Panc1 (cell line): ENCODE data around the gene BAG1. TPM values are rescaled to one million over a fixed set of nuclear protein-coding genes. Genes with fewer than 3 reads are reported as not detected.

Experiments used
- ATAC-seq: fragments of 200-7000 bp; cut with Tn5 transposase; 2 replicates; pipeline ENCODE4 v1.9.1; 2020; ENCODE audit warnings: mild to moderate bottlenecking, moderate library complexity
- BruUV-seq: library from RNA; stranded (reverse); fragments of 400-500 nt; replicated peaks from 2 replicates; lab custom pipeline; 2021; lab: Mats Ljungman, UMichigan
- CTCF ChIA-PET: fragments of 300-600 bp; sonication (Branson Sonifier 250); formaldehyde crosslinking; loops from one replicate; lab custom pipeline; 2022; ENCODE audit warnings: antibody characterized with exemption; lab: Charles Lee
- POLR2A ChIA-PET: fragments of 300-600 bp; sonication (Branson Sonifier 250); formaldehyde crosslinking; loops from one replicate; lab custom pipeline; 2022; ENCODE audit warnings: antibody characterized with exemption; lab: Charles Lee
- DNase-seq: peaks from one replicate; pipeline ENCODE4 v3.0.0-alpha.2; 2010; ENCODE audit warnings: low read depth, low spot score
- H3K27ac ChIP-seq: 2 replicates; pipeline ENCODE4 v1.5.1; 2011; ENCODE audit warnings: mild to moderate bottlenecking, low read length, inconsistent platforms
- H3K27me3 ChIP-seq: fragments of 200-500 bp; sonication (Bioruptor generic); 2 replicates; pipeline ENCODE4 v1.6.0; 2014; ENCODE audit warnings: low read length, inconsistent platforms; ENCODE audit not compliant: control insufficient read depth, insufficient read depth
- H3K36me3 ChIP-seq: fragments of 200-500 bp; sonication (Bioruptor generic); 2 replicates; pipeline ENCODE4 v1.5.1; 2014; ENCODE audit warnings: inconsistent platforms, mild to moderate bottlenecking, low read length, moderate library complexity; ENCODE audit not compliant: control insufficient read depth, insufficient read depth
- H3K4me1 ChIP-seq: 2 replicates; pipeline ENCODE4 v1.5.1; 2011; ENCODE audit warnings: inconsistent platforms, mild to moderate bottlenecking, low read length, moderate library complexity; ENCODE audit not compliant: control insufficient read depth, insufficient read depth
- H3K4me3 ChIP-seq, 2 experiments: 2 replicates each; pipeline ENCODE4 v1.5.1; 2011 to 2012; ENCODE audit warnings: low read depth in 2 of 2, low read length in 2 of 2, mild to moderate bottlenecking in 2 of 2, inconsistent platforms in 1 of 2, moderate library complexity in 1 of 2
- H3K9me3 ChIP-seq: fragments of 200-500 bp; sonication (Bioruptor generic); 2 replicates; pipeline ENCODE4 v1.5.1; 2014; ENCODE audit warnings: low read depth, mild to moderate bottlenecking, inconsistent platforms, low read length, moderate library complexity; ENCODE audit not compliant: control insufficient read depth, insufficient read depth
- CTCF ChIP-seq: fragments of 450-650 bp; IDR thresholded peaks from 2 replicates; pipeline ENCODE4 v1.5.1; 2017; ENCODE audit warnings: mild to moderate bottlenecking
- POLR2AphosphoS5 ChIP-seq: IDR thresholded peaks from 2 replicates; pipeline ENCODE4 v1.6.1; 2012; ENCODE audit warnings: mild to moderate bottlenecking, low read depth, low read length, moderate library complexity
- REST ChIP-seq, 2 experiments: IDR thresholded peaks; 2 replicates each; pipeline ENCODE4 v1.6.1; 2011 to 2012; ENCODE audit warnings: low read depth in 2 of 2, control low read depth in 1 of 2, low read length in 1 of 2, mild to moderate bottlenecking in 1 of 2, moderate library complexity in 1 of 2; ENCODE audit not compliant: insufficient read depth in 1 of 2
- SIN3A ChIP-seq: IDR thresholded peaks from 2 replicates; pipeline ENCODE4 v1.6.1; 2012; ENCODE audit warnings: low read depth, mild to moderate bottlenecking, low read length, moderate library complexity, borderline replicate concordance; ENCODE audit not compliant: insufficient read depth
- TCF7L2 ChIP-seq: IDR thresholded peaks from 2 replicates; pipeline ENCODE4 v1.6.1; 2011; ENCODE audit warnings: mild to moderate bottlenecking, low read depth, low read length, inconsistent platforms
- in situ Hi-C: cut with HindIII; loops from 2 replicates; pipeline ENCODE4 v1.10.0; 2016; ENCODE audit warnings: low sequenced_read_pairs, low pct_unique_long_range_greater_than_20kb
- intact Hi-C: fragments of 100-400 bp; cut with micrococcal nuclease; formaldehyde crosslinking; loops from one replicate; pipeline ENCODE4 v1.10.0; 2022; ENCODE audit not compliant: unreplicated experiment
- total RNA-seq: library from RNA; stranded (reverse); gene quantifications from one replicate; pipeline ENCODE4 v1.2.1, GENCODE V29; 2021; ENCODE audit not compliant: unreplicated experiment

Gene BAG1
- total RNA-seq, 1 experiment from 2014 or later, result 95.8 TPM

GRCh38 chr9:33267151-33267767 is 2.8 kb upstream of the BAG1 start:
- TF ChIP-seq SIN3A, result no peak
- TF ChIP-seq REST (IDR thresholded peaks at IDR 0.05; ENCODE audit: insufficient read depth in 1 of 2, low read depth in 2 of 2, low read length in 1 of 2), result no peak
- no peak for TF ChIP-seq POLR2AphosphoS5
- no peak for TF ChIP-seq TCF7L2
- no peak for TF ChIP-seq CTCF
- Histone ChIP-seq H3K27ac (no peak overlapping the region), H3K9me3 (no peaks in the 10 kb centered on the region), H3K27me3 (no peaks in the 10 kb centered on the region), H3K4me3 (no peak overlapping the region), H3K4me1 (peaks cover 15% of the 10 kb centered on the region), H3K36me3 (peaks cover 30% of the 10 kb centered on the region)
- CTCF ChIA-PET, result no interaction called here
- DNase-seq (no peak), ATAC-seq (no peak)
- BruUV-seq, result no TSS peak
- intact Hi-C loops, result no loop called here
- POLR2A ChIA-PET, result no interaction called here
- in situ Hi-C loops, result no loop called here

- BruUV-seq, result TSS peak; percentile 60
- peaks cover 38% of the 10 kb centered on the region for H3K36me3 ChIP-seq
- H3K9me3 ChIP-seq, result no peaks in the 10 kb centered on the region
- TF ChIP-seq REST (IDR thresholded peaks at IDR 0.05; ENCODE audit: insufficient read depth in 1 of 2, low read depth in 2 of 2, low read length in 1 of 2) (no peak), CTCF (no peak), TCF7L2 (no peak), SIN3A (no peak), POLR2AphosphoS5 (no peak)
- ChIA-PET POLR2A (interaction anchor here (0.5 kb wide), 1 partner anchor 83 kb away, joined by 3 read pairs; no protein-coding TSS in a partner anchor), CTCF (no interaction called here)
- H3K4me3 ChIP-seq, result peak overlapping the region; percentile 84 to 96
- in situ Hi-C loops (no loop called here), intact Hi-C loops (no loop called here)
- 0 out of 2 replicates have a peak, but pooled peaks have one; percentile 0 for ATAC-seq
- H3K27ac ChIP-seq, result peak overlapping the region; percentile 97
- H3K27me3 ChIP-seq, result no peaks in the 10 kb centered on the region
- DNase-seq, result no peak
- H3K4me1 ChIP-seq, result peaks cover 15% of the 10 kb centered on the region
Observed at GRCh38 chr9:33265211-33265865, 830 bp upstream of the BAG1 start.
